H1 (cell line): ENCODE results near the gene SLC35F3. TPM values are rescaled to one million over a fixed set of nuclear protein-coding genes. Genes with fewer than 3 reads are reported as not detected.

ENCODE experiments used
- CTCF ChIA-PET: fragments of 300-600 bp; sonication (Branson Sonifier 250); formaldehyde crosslinking; loops from one replicate; lab custom pipeline; 2021; ENCODE audit not compliant: partially characterized antibody; lab: Charles Lee
- POLR2A ChIA-PET: fragments of 300-600 bp; sonication (Branson Sonifier 250); formaldehyde crosslinking; loops from one replicate; lab custom pipeline; 2021; ENCODE audit warnings: inconsistent platforms; ENCODE audit not compliant: partially characterized antibody; lab: Charles Lee
- DNase-seq, 2 experiments: peaks; one replicate each; pipeline versions ENCODE4 v3.0.0 to v3.0.0-alpha.2; 2010 to 2022; ENCODE audit warnings: low spot score in 2 of 2, low read depth in 1 of 2, mixed read lengths in 1 of 2
- FAIRE-seq: peaks from 2 replicates; lab custom pipeline; 2011; peaks lifted over from hg19 to GRCh38; lab: Jason Lieb, UNC
- H2AFZ ChIP-seq: 2 replicates; pipeline ENCODE4 v1.8.1; 2012; ENCODE audit warnings: low read length, inconsistent platforms
- H2AK5ac ChIP-seq: 2 replicates; pipeline ENCODE4 v1.6.1; 2013; ENCODE audit warnings: low read depth, low read length
- H2BK120ac ChIP-seq: replicated peaks from 2 replicates; pipeline ENCODE3; 2013; ENCODE audit warnings: low read depth, low read length, inconsistent platforms
- H2BK12ac ChIP-seq: 2 replicates; pipeline ENCODE4 v1.6.1; 2013; ENCODE audit warnings: low read depth, low read length
- H2BK15ac ChIP-seq: 2 replicates; pipeline ENCODE4 v1.6.1; 2013; ENCODE audit warnings: low read length
- H2BK20ac ChIP-seq: 2 replicates; pipeline ENCODE4 v1.6.1; 2013; ENCODE audit warnings: low read length
- H2BK5ac ChIP-seq: 2 replicates; pipeline ENCODE4 v1.6.1; 2013; ENCODE audit warnings: low read depth, low read length
- H3K14ac ChIP-seq: 2 replicates; pipeline ENCODE4 v1.6.1; 2013; ENCODE audit warnings: inconsistent platforms; ENCODE audit not compliant: insufficient read length
- H3K18ac ChIP-seq: 2 replicates; pipeline ENCODE4 v1.6.1; 2013; ENCODE audit warnings: low read length; ENCODE audit errors: extremely low read depth
- H3K23ac ChIP-seq: 2 replicates; pipeline ENCODE4 v1.6.1; 2013; ENCODE audit warnings: inconsistent platforms; ENCODE audit not compliant: insufficient read length
- H3K23me2 ChIP-seq: 2 replicates; pipeline ENCODE4 v1.6.1; 2013; ENCODE audit warnings: low read depth, low read length
- H3K27ac ChIP-seq: 2 replicates; pipeline ENCODE4 v1.6.1; 2011; ENCODE audit warnings: low read depth, low read length, inconsistent platforms
- H3K27me3 ChIP-seq, 4 experiments: replicated peaks in 1 of 4; 1 replicate in 1 of 4; 2 replicates in 3 of 4; pipeline versions ENCODE4 v1.6.1 to v1.8.1; 2011 to 2013; ENCODE audit warnings: low read length in 3 of 4, mild to moderate bottlenecking in 3 of 4, inconsistent platforms in 2 of 4, mixed read lengths in 2 of 4, moderate library complexity in 1 of 4; ENCODE audit not compliant: control insufficient read depth in 3 of 4, insufficient read depth in 3 of 4; ENCODE audit errors: extremely low read depth in 1 of 4
- H3K36me3 ChIP-seq, 4 experiments: 2 replicates each; pipeline versions ENCODE4 v1.6.1 to v1.8.1; 2011 to 2013; ENCODE audit warnings: mild to moderate bottlenecking in 4 of 4, low read length in 3 of 4, moderate library complexity in 2 of 4, control low read depth in 1 of 4, inconsistent platforms in 1 of 4; ENCODE audit not compliant: insufficient read depth in 4 of 4, control insufficient read depth in 2 of 4
- H3K4ac ChIP-seq: replicated peaks from 2 replicates; pipeline ENCODE3; 2013; ENCODE audit warnings: low read length, low read depth, mixed read lengths, inconsistent platforms; ENCODE audit not compliant: insufficient read length
- H3K4me1 ChIP-seq, 4 experiments: replicated peaks in 1 of 4; 1 replicate in 1 of 4; 2 replicates in 3 of 4; pipeline versions ENCODE4 v1.6.1 to v1.8.1; 2011 to 2013; ENCODE audit warnings: low read length in 3 of 4, inconsistent platforms in 2 of 4, mixed read lengths in 1 of 4; ENCODE audit not compliant: insufficient read depth in 4 of 4, control insufficient read depth in 3 of 4
- H3K4me2 ChIP-seq, 2 experiments: 2 replicates each; pipeline versions ENCODE4 v1.6.1 to v1.8.1; 2011 to 2013; ENCODE audit warnings: low read depth in 2 of 2, low read length in 2 of 2, control low read depth in 1 of 2, inconsistent platforms in 1 of 2, mild to moderate bottlenecking in 1 of 2; ENCODE audit not compliant: insufficient read depth in 1 of 2
- H3K4me3 ChIP-seq, 4 experiments: fragments of 200-600, 300-600 bp in 1 of 4; sonication (generic), shearing (Covaris generic), sonication (Bioruptor Twin) in 1 of 4; 2 replicates each; pipeline versions ENCODE4 v1.5.1 to v1.8.1; 2011 to 2016; ENCODE audit warnings: low read length in 4 of 4, low read depth in 3 of 4, control low read depth in 2 of 4, inconsistent platforms in 2 of 4, mild to moderate bottlenecking in 2 of 4, mixed read lengths in 1 of 4, moderate library complexity in 1 of 4; ENCODE audit not compliant: insufficient read depth in 2 of 4; ENCODE audit errors: extremely low read depth in 1 of 4
- H3K56ac ChIP-seq: replicated peaks from 2 replicates; pipeline ENCODE3; 2013; ENCODE audit warnings: low read depth, mild to moderate bottlenecking, mixed read lengths, low read length, inconsistent platforms; ENCODE audit not compliant: insufficient read length
- H3K79me1 ChIP-seq: 2 replicates; pipeline ENCODE4 v1.6.1; 2013; ENCODE audit warnings: low read depth, low read length, control low read depth
- H3K79me2 ChIP-seq, 2 experiments: 2 replicates each; pipeline versions ENCODE4 v1.6.1 to v1.8.1; 2012 to 2013; ENCODE audit warnings: low read length in 2 of 2, mild to moderate bottlenecking in 2 of 2, inconsistent platforms in 1 of 2; ENCODE audit not compliant: insufficient read depth in 2 of 2, control insufficient read depth in 1 of 2
- H3K9ac ChIP-seq, 4 experiments: replicated peaks in 1 of 4; 1 replicate in 1 of 4; 2 replicates in 3 of 4; pipeline versions ENCODE4 v1.6.1 to v1.8.1; 2011 to 2013; ENCODE audit warnings: low read depth in 3 of 4, low read length in 3 of 4, control low read depth in 2 of 4, mild to moderate bottlenecking in 2 of 4, moderate library complexity in 2 of 4, inconsistent platforms in 1 of 4; ENCODE audit errors: extremely low read depth in 1 of 4
- H3K9me3 ChIP-seq, 2 experiments: 2 replicates each; pipeline versions ENCODE4 v1.6.1 to v1.8.1; 2012 to 2013; ENCODE audit warnings: mild to moderate bottlenecking in 2 of 2, moderate library complexity in 2 of 2, control low read depth in 1 of 2, inconsistent platforms in 1 of 2, low read depth in 1 of 2, low read length in 1 of 2, mixed read lengths in 1 of 2; ENCODE audit not compliant: insufficient read depth in 2 of 2
- H4K20me1 ChIP-seq, 2 experiments: replicated peaks in 1 of 2; 2 replicates each; pipeline versions ENCODE3 to v1.8.1; 2011 to 2013; ENCODE audit warnings: inconsistent platforms in 2 of 2, low read length in 2 of 2, mild to moderate bottlenecking in 1 of 2; ENCODE audit not compliant: insufficient read depth in 2 of 2, control insufficient read depth in 1 of 2
- H4K5ac ChIP-seq: 2 replicates; pipeline ENCODE4 v1.6.1; 2013; ENCODE audit warnings: low read length, low read depth, mixed read lengths, inconsistent platforms; ENCODE audit not compliant: insufficient read length
- H4K8ac ChIP-seq: 2 replicates; pipeline ENCODE4 v1.8.0; 2013; ENCODE audit warnings: mild to moderate bottlenecking, moderate library complexity, low read length, inconsistent platforms; ENCODE audit not compliant: insufficient read depth; ENCODE audit errors: extremely low read depth
- H4K91ac ChIP-seq: replicated peaks from 2 replicates; pipeline ENCODE3; 2013; ENCODE audit warnings: low read length, mixed read lengths, inconsistent platforms; ENCODE audit not compliant: insufficient read length
- ASH2L ChIP-seq: fragments of 200-600, 300-600 bp; sonication (generic); IDR thresholded peaks from one replicate; pipeline ENCODE4 v1.7.1; 2017; ENCODE audit warnings: low read length
- FOSL1 ChIP-seq: IDR thresholded peaks from 2 replicates; pipeline ENCODE4 v1.6.1; 2011; ENCODE audit warnings: mild to moderate bottlenecking, low read depth, low read length, moderate library complexity; ENCODE audit not compliant: insufficient read depth
- GTF2F1 ChIP-seq: IDR thresholded peaks from 2 replicates; pipeline ENCODE4 v1.6.1; 2012; ENCODE audit warnings: low read depth, low read length, improper control_type of control experiment, borderline replicate concordance
- KDM1A ChIP-seq: fragments of 200-600, 300-600 bp; sonication (generic); IDR thresholded peaks from 2 replicates; pipeline ENCODE4 v1.7.1; 2016; ENCODE audit warnings: mild to moderate bottlenecking, low read length, borderline replicate concordance
- NANOG ChIP-seq: IDR thresholded peaks from 2 replicates; pipeline ENCODE4 v1.6.1; 2011; ENCODE audit warnings: low read length, low read depth, mild to moderate bottlenecking, inconsistent platforms; ENCODE audit not compliant: insufficient read depth, poor library complexity, severe bottlenecking
- RXRA ChIP-seq: IDR thresholded peaks from 2 replicates; pipeline ENCODE4 v1.6.1; 2011; ENCODE audit warnings: low read depth, mild to moderate bottlenecking, low read length, moderate library complexity; ENCODE audit not compliant: insufficient read depth
- SP4 ChIP-seq: IDR thresholded peaks from 2 replicates; pipeline ENCODE4 v1.6.1; 2012; ENCODE audit warnings: low read length, inconsistent platforms
- SRF ChIP-seq: IDR thresholded peaks from 2 replicates; pipeline ENCODE4 v1.6.1; 2011; ENCODE audit warnings: mild to moderate bottlenecking, low read depth, low read length, moderate library complexity
- TAF1 ChIP-seq: IDR thresholded peaks from 2 replicates; pipeline ENCODE4 v1.6.1; 2011; ENCODE audit warnings: mild to moderate bottlenecking, low read depth, low read length
- TBP ChIP-seq: IDR thresholded peaks from 2 replicates; pipeline ENCODE4 v1.6.1; 2011; ENCODE audit warnings: low read depth, low read length, improper control_type of control experiment
- YY1 ChIP-seq: IDR thresholded peaks from 2 replicates; pipeline ENCODE4 v1.6.1; 2011; ENCODE audit warnings: low read depth, mild to moderate bottlenecking, low read length
- WGBS, 2 experiments: shearing (Covaris generic) in 1 of 2; methylation state at CpG; one replicate each; pipeline versions ENCODE4 v1.1.6 to v1.1.7; 2013 to 2015; ENCODE audit warnings: low lambda C conversion rate in 2 of 2, mixed read lengths in 2 of 2, inconsistent platforms in 1 of 2, low coverage in 1 of 2, missing lambda C conversion rate in 1 of 2; ENCODE audit not compliant: insufficient replicate concordance in 2 of 2, insufficient coverage in 1 of 2, insufficient read length in 1 of 2; ENCODE audit errors: extremely low coverage in 1 of 2, missing lambda C conversion rate in 1 of 2; 5-methylcytosine and 5-hydroxymethylcytosine counted together
- polyA plus RNA-seq, 7 experiments: library from polyadenylated mRNA; depleted of rRNA in 3 of 7; stranded (reverse) in 5 of 7; unstranded in 2 of 7; fragments of >200 nt in 5 of 7; fragments of 200-250 nt in 2 of 7; gene quantifications; 1 replicate in 5 of 7; 2 replicates in 1 of 7; 4 replicates in 1 of 7; pipeline versions ENCODE4 v1.2.1 to v1.2.3, GENCODE V29; 2011 to 2013; ENCODE audit warnings: missing spikeins in 2 of 7, mixed read lengths in 2 of 7
- total RNA-seq: library from RNA; stranded (reverse); fragmentation: NEBNext Ultra II Directional; extraction: Animal tissue kit (Norgen Biotek cat#: 25700); gene quantifications from 2 replicates; pipeline ENCODE4 v1.2.1, GENCODE V29; 2021
- TF ChIP-seq, protein P1 (sequence below), 3 experiments: IDR thresholded peaks; 1 replicate in 2 of 3; 2 replicates in 1 of 3; pipeline versions ENCODE4 v1.5.1 to v1.6.1; 2011; ENCODE audit warnings: low read length in 3 of 3, mild to moderate bottlenecking in 3 of 3, inconsistent platforms in 2 of 3, low read depth in 1 of 3, moderate library complexity in 1 of 3; ENCODE audit not compliant: insufficient read depth in 1 of 3; ENCODE audit errors: control extremely low read depth in 1 of 3
- TF ChIP-seq, protein P2 (sequence below): IDR thresholded peaks from 2 replicates; pipeline ENCODE4 v1.6.1; 2012; ENCODE audit warnings: inconsistent platforms

Gene SLC35F3
- total and polyA plus RNA-seq, 2 of the 8 experiments (the other 6 are each of a cell fraction or from before 2014, with no cell fraction given) = 0.78 to 1.2 TPM

DNA sequence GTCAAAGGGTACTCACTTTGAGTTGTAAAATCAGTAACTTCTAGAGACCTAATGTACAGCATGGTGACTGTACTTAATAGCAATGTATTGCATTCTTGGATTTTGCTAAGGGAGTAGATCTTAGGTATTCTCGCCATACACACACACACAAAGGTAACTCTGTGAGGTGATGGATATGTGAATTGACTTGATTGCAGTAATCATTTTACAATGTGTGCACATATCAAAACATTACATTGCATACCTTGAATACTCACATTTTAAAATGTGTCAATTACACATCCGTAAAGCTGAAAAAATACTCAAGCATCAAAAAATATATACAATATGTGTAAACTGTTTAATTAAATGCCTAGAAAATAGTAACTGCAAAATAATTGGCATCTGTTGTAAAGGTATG lies 86.0 kb downstream of the SLC35F3 start:
- no peak overlapping the region for H4K91ac ChIP-seq
- H3K9me3 ChIP-seq = no peaks in the 10 kb centered on the region
- H2BK15ac ChIP-seq = no peak overlapping the region
- peak overlapping the region; percentile 85 for H3K23ac ChIP-seq
- no peaks in the 10 kb centered on the region for H3K36me3 ChIP-seq
- H2AK5ac ChIP-seq = no peak overlapping the region
- no peaks in the 10 kb centered on the region; the same call in 1 of the 2 replicates for H3K23me2 ChIP-seq
- H4K8ac ChIP-seq = no peak overlapping the region
- CTCF ChIA-PET = no interaction called here
- no peak overlapping the region for H3K9ac ChIP-seq
- H4K20me1 ChIP-seq = no peaks in the 10 kb centered on the region
- POLR2A ChIA-PET = no interaction called here
- no peaks in the 10 kb centered on the region for H3K79me2 ChIP-seq
- no peak overlapping the region for H4K5ac ChIP-seq
- H3K4me2 ChIP-seq = no peak overlapping the region
- H2BK12ac ChIP-seq = no peak overlapping the region
- no peak overlapping the region for H2BK20ac ChIP-seq
- WGBS, 2 experiments = 89% methylated on average over 2 of the region's 2 CpGs; no CpG with 5 or more reads in 1 of the 2 experiments
- no peaks in the 10 kb centered on the region for H3K79me1 ChIP-seq
- H3K56ac ChIP-seq = no peak overlapping the region
- no peak overlapping the region for H3K4me3 ChIP-seq
- H2BK120ac ChIP-seq = no peak overlapping the region
- H3K27me3 ChIP-seq = no peaks in the 10 kb centered on the region
- H3K4me1 ChIP-seq = no peaks in the 10 kb centered on the region
- DNase-seq (no peak), FAIRE-seq (no peak)
- no peak overlapping the region for H3K14ac ChIP-seq
- H2AFZ ChIP-seq = no peak overlapping the region
- no peak overlapping the region for H2BK5ac ChIP-seq
- H3K18ac ChIP-seq = no peak overlapping the region
- H3K4ac ChIP-seq = no peak overlapping the region
- H3K27ac ChIP-seq = no peak overlapping the region
- no peak for TF ChIP-seq GTF2F1
- no peak for TF ChIP-seq KDM1A
- TF ChIP-seq TBP = no peak
- TF ChIP-seq RXRA = no peak
- TF ChIP-seq SRF = no peak
- no peak for TF ChIP-seq NANOG
- TF ChIP-seq, protein P1, sequence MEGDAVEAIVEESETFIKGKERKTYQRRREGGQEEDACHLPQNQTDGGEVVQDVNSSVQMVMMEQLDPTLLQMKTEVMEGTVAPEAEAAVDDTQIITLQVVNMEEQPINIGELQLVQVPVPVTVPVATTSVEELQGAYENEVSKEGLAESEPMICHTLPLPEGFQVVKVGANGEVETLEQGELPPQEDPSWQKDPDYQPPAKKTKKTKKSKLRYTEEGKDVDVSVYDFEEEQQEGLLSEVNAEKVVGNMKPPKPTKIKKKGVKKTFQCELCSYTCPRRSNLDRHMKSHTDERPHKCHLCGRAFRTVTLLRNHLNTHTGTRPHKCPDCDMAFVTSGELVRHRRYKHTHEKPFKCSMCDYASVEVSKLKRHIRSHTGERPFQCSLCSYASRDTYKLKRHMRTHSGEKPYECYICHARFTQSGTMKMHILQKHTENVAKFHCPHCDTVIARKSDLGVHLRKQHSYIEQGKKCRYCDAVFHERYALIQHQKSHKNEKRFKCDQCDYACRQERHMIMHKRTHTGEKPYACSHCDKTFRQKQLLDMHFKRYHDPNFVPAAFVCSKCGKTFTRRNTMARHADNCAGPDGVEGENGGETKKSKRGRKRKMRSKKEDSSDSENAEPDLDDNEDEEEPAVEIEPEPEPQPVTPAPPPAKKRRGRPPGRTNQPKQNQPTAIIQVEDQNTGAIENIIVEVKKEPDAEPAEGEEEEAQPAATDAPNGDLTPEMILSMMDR (IDR thresholded peaks at IDR 0.05; ENCODE audit: control extremely low read depth in 1 of 3, insufficient read depth in 1 of 3, low read depth in 1 of 3, low read length in 3 of 3) = no peak
- no peak for TF ChIP-seq TAF1
- TF ChIP-seq, protein P2, sequence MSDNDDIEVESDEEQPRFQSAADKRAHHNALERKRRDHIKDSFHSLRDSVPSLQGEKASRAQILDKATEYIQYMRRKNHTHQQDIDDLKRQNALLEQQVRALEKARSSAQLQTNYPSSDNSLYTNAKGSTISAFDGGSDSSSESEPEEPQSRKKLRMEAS = no peak
- TF ChIP-seq SP4 = no peak
- TF ChIP-seq YY1 = no peak
- no peak for TF ChIP-seq FOSL1
- no peak for TF ChIP-seq ASH2L
